DND-41 (cell line): ENCODE measurements around the gene SPINK13.
"Not testable (repeated sequence)": the region's sequence is repeated elsewhere in the genome, so short reads cannot be mapped to it uniquely, and the experiment has no call there.

ENCODE experiments used
- CTCF ChIP-seq: IDR thresholded peaks from 2 replicates; pipeline ENCODE4 v1.5.1; 2012; ENCODE audit warnings: borderline replicate concordance, low read length, moderate library complexity, mild to moderate bottlenecking; ENCODE audit not compliant: poor library complexity, severe bottlenecking; ENCODE audit errors: extremely low read depth
- EZH2 ChIP-seq: IDR thresholded peaks from 3 replicates; pipeline ENCODE4 v1.6.1; 2012; ENCODE audit warnings: borderline replicate concordance, low read depth, mild to moderate bottlenecking, moderate library complexity, low read length, inconsistent platforms; ENCODE audit not compliant: severe bottlenecking

DNA sequence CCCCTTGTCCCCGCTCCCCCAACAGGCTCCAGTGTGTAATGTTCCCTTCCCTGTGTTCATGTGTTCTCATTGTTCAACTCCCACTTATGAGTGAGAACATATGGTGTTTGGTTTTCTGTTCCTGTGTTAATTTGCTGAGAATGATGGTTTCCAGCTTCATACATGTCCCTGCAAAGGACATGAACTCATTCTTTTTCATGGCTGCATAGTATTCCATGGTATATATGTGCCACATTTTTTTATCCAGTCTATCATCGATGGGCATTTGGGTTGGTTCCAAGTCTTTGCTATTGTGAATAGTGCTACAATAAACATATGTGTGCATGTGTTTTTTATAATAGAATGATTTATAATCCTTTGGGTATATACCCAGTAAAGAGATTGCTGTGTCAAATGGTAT, 6.5 kb downstream of the SPINK13 start:
- not testable (repeated sequence) for TF ChIP-seq CTCF, EZH2
